NCI-H526 (cell line): ENCODE measurements around the gene ACAN.
A peak's percentile ranks its signal among the peaks of the same experiment; 100 is the strongest.
"Not testable (repeated sequence)": the region's sequence is repeated elsewhere in the genome, so short reads cannot be mapped to it uniquely, and the experiment has no call there.

Source experiments
- DNase-seq, 2 experiments: peaks; one replicate each; lab custom pipeline; 2025; lab: John Stamatoyannopoulos, UW

ACAN gene

GRCh38 chr15:88902846-88903245 lies 99.6 kb downstream of the ACAN start:
- no peak for DNase-seq

- no peak for DNase-seq
Observed at GRCh38 chr15:88904257-88904623, 101.0 kb downstream of the ACAN start.

GRCh38 chr15:88904624-88905327 lies 101.5 kb downstream of the ACAN start:
- peak; percentile 67 to 89 for DNase-seq

- DNase-seq: no peak
Observed at GRCh38 chr15:88905576-88905975, 102.3 kb downstream of the ACAN start.

- DNase-seq: no peak
Observed at GRCh38 chr15:88906130-88906529, 102.9 kb downstream of the ACAN start.

GRCh38 chr15:88906551-88906950 lies 103.3 kb downstream of the ACAN start:
- no peak for DNase-seq

- no peak for DNase-seq
Observed at GRCh38 chr15:88907111-88907510, 103.9 kb downstream of the ACAN start.

- no peak for DNase-seq
Observed at GRCh38 chr15:88908123-88908522, 104.9 kb downstream of the ACAN start.

GRCh38 chr15:88908697-88909621 lies 105.7 kb downstream of the ACAN start:
- DNase-seq: no peak

- no peak for DNase-seq
Observed at GRCh38 chr15:88909956-88910831, 107.0 kb downstream of the ACAN start.

- DNase-seq: peak in 1 of 2 experiments; percentile 22
Observed at GRCh38 chr15:88911766-88912118, 108.5 kb downstream of the ACAN start.

- peak in 1 of 2 experiments; percentile 35 for DNase-seq
Observed at GRCh38 chr15:88912500-88912921, 109.3 kb downstream of the ACAN start.

GRCh38 chr15:88913017-88913849 lies 110.0 kb downstream of the ACAN start, which contains the start of gene MFGE8:
Gene MFGE8 (minus strand): TSS chr15:88913379. CDS start chr15:88913319, 60 bp downstream.
- peak; percentile 75 to 82 for DNase-seq

- DNase-seq: peak in 1 of 2 experiments; percentile 8
Observed at GRCh38 chr15:88913850-88914169, 110.6 kb downstream of the ACAN start.

GRCh38 chr15:88915354-88915753 lies 112.1 kb downstream of the ACAN start:
- DNase-seq: no peak

GRCh38 chr15:88917760-88918159 lies 114.5 kb downstream of the ACAN start:
- DNase-seq: no peak

GRCh38 chr15:88918738-88919137 lies 115.5 kb downstream of the ACAN start:
- no peak for DNase-seq

- DNase-seq: no peak
Observed at GRCh38 chr15:88920186-88920891, 117.1 kb downstream of the ACAN start.

GRCh38 chr15:88920892-88921435 lies 117.7 kb downstream of the ACAN start:
- not testable (repeated sequence) for DNase-seq
